Neural progenitor cell (in vitro differentiated cells): Measurements from ENCODE around the gene NUTM2G.
"Not testable (repeated sequence)": the region's sequence is repeated elsewhere in the genome, so short reads cannot be mapped to it uniquely, and the experiment has no call there.

Experiments used
- CTCF ChIP-seq: fragments of 200-600 bp; sonication (generic); IDR thresholded peaks from 2 replicates; pipeline ENCODE4 v1.5.1; 2017; ENCODE audit warnings: antibody characterized with exemption, mild to moderate bottlenecking
- EZH2 ChIP-seq: fragments of 200-600 bp; sonication (generic); IDR thresholded peaks from 2 replicates; pipeline ENCODE4 v1.6.1; 2017; ENCODE audit warnings: antibody characterized with exemption, mild to moderate bottlenecking, moderate library complexity
- EZH2phosphoT487 ChIP-seq: fragments of 200-600 bp; sonication (generic); IDR thresholded peaks from 2 replicates; pipeline ENCODE4 v1.6.1; 2017; ENCODE audit warnings: antibody characterized with exemption

GRCh38 chr9:96931665-96932064, 3.0 kb downstream of the NUTM2G start:
- not testable (repeated sequence) for TF ChIP-seq EZH2, CTCF, EZH2phosphoT487
